SU-DHL-6 (cell line): Measurements from ENCODE around the gene LRBA.
"Not testable (repeated sequence)": the region's sequence is repeated elsewhere in the genome, so short reads cannot be mapped to it uniquely, and the experiment has no call there.

Experiments used
- H2AFZ ChIP-seq: fragments of 200-600 bp; sonication (generic); 2 replicates; pipeline ENCODE4 v1.6.1; 2014; ENCODE audit warnings: low read depth, mild to moderate bottlenecking, moderate library complexity, mixed read lengths, antibody characterized with exemption, low read length; ENCODE audit not compliant: severe bottlenecking
- H3F3A ChIP-seq: fragments of 200-600 bp; shearing (Covaris generic); 2 replicates; pipeline ENCODE4 v1.6.0; 2016; ENCODE audit warnings: antibody characterized with exemption, mild to moderate bottlenecking; ENCODE audit not compliant: insufficient read depth
- H3K27ac ChIP-seq: fragments of 200-600 bp; sonication (generic); 2 replicates; pipeline ENCODE4 v1.5.1; 2016; ENCODE audit warnings: low read depth, mild to moderate bottlenecking, low read length, moderate library complexity, mixed read lengths
- H3K27me3 ChIP-seq: fragments of 200-600 bp; sonication (generic), shearing (Covaris generic); 2 replicates; pipeline ENCODE4 v1.6.0; 2014; ENCODE audit warnings: mild to moderate bottlenecking, low read length
- H3K36me3 ChIP-seq: fragments of 200-600 bp; sonication (generic); 2 replicates; pipeline ENCODE4 v1.6.1; 2014; ENCODE audit warnings: mild to moderate bottlenecking, low read length, mixed read lengths
- H3K4me2 ChIP-seq: fragments of 300-600, 200-600 bp; shearing (Covaris generic), sonication (generic); 2 replicates; pipeline ENCODE4 v1.6.0; 2014; ENCODE audit warnings: low read length, low read depth, mild to moderate bottlenecking; ENCODE audit not compliant: poor library complexity, severe bottlenecking
- H3K4me3 ChIP-seq: fragments of 200-600 bp; sonication (generic); 2 replicates; pipeline ENCODE4 v1.5.1; 2014; ENCODE audit warnings: antibody characterized with exemption, low read length, mild to moderate bottlenecking, mixed read lengths; ENCODE audit not compliant: insufficient read depth, poor library complexity, severe bottlenecking
- H3K79me2 ChIP-seq: fragments of 200-600 bp; sonication (generic); 2 replicates; pipeline ENCODE4 v1.6.1; 2014; ENCODE audit warnings: mild to moderate bottlenecking, low read length, moderate library complexity; ENCODE audit not compliant: insufficient read depth
- H3K9ac ChIP-seq: fragments of 200-600 bp; sonication (generic); 2 replicates; pipeline ENCODE4 v1.7.0; 2014; ENCODE audit warnings: mild to moderate bottlenecking, low read length
- H3K9me2 ChIP-seq: fragments of 200-600 bp; sonication (generic); replicated peaks from 2 replicates; pipeline ENCODE4 v1.6.1; 2014; ENCODE audit warnings: low read length; ENCODE audit not compliant: insufficient read depth
- H3K9me3 ChIP-seq: fragments of 200-600 bp; sonication (generic); 2 replicates; pipeline ENCODE4 v1.6.1; 2014; ENCODE audit warnings: low read length, mixed read lengths; ENCODE audit not compliant: insufficient read depth
- H4K20me1 ChIP-seq: fragments of 200-600 bp; sonication (generic); 2 replicates; pipeline ENCODE4 v1.6.1; 2014; ENCODE audit warnings: low read depth, mild to moderate bottlenecking, antibody characterized with exemption, low read length, moderate library complexity, mixed read lengths
- EZH2phosphoT487 ChIP-seq: fragments of 200-600 bp; sonication (generic), shearing (Covaris generic); conservative IDR thresholded peaks from 2 replicates; pipeline ENCODE4 v1.6.1; 2018; ENCODE audit warnings: mild to moderate bottlenecking, antibody characterized with exemption, low read length, moderate library complexity, mixed read lengths
- TF ChIP-seq, protein P1 (sequence below): fragments of 200-600 bp; sonication (generic); IDR thresholded peaks from one replicate; pipeline ENCODE4 v1.5.1; 2017; ENCODE audit warnings: antibody characterized with exemption, mild to moderate bottlenecking, low read length, moderate library complexity; ENCODE audit not compliant: insufficient read depth, poor library complexity, severe bottlenecking

Gene LRBA

DNA sequence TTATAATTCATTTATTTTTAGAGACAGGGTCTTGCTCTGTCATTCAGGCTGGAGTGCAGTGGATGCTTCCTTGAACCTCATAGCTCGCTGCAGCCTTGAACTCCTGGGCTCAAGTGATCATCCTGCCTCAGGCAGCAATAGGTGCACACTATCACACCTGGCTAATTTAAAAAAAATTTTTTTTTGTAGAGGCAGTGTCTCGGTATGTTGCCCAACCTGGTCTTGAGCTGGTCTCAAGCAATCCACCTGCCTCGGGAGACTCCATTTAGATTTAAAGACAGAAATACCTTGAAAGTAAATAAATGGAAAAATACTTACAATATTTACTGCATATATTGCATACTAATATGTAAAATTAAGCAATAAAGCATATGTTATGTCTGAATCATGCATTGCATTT, 473.4 kb downstream of the LRBA start:
- H3K27me3 ChIP-seq, result no peaks in the 10 kb centered on the region
- no peak overlapping the region for H3K4me3 ChIP-seq
- H3K79me2 ChIP-seq, result no peaks in the 10 kb centered on the region
- no peaks in the 10 kb centered on the region for H3K36me3 ChIP-seq
- no peak overlapping the region for H3K27ac ChIP-seq
- H3K9me2 ChIP-seq, result no peaks in the 10 kb centered on the region
- no peak overlapping the region for H3K9ac ChIP-seq
- H2AFZ ChIP-seq, result no peak overlapping the region
- peaks cover 5% of the 10 kb centered on the region; the same call in 1 of the 2 replicates for H3F3A ChIP-seq
- TF ChIP-seq, protein P1, sequence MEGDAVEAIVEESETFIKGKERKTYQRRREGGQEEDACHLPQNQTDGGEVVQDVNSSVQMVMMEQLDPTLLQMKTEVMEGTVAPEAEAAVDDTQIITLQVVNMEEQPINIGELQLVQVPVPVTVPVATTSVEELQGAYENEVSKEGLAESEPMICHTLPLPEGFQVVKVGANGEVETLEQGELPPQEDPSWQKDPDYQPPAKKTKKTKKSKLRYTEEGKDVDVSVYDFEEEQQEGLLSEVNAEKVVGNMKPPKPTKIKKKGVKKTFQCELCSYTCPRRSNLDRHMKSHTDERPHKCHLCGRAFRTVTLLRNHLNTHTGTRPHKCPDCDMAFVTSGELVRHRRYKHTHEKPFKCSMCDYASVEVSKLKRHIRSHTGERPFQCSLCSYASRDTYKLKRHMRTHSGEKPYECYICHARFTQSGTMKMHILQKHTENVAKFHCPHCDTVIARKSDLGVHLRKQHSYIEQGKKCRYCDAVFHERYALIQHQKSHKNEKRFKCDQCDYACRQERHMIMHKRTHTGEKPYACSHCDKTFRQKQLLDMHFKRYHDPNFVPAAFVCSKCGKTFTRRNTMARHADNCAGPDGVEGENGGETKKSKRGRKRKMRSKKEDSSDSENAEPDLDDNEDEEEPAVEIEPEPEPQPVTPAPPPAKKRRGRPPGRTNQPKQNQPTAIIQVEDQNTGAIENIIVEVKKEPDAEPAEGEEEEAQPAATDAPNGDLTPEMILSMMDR, result no peak
- TF ChIP-seq EZH2phosphoT487, result no peak
- H4K20me1 ChIP-seq, result no peaks in the 10 kb centered on the region
- H3K9me3 ChIP-seq, result no peaks in the 10 kb centered on the region
- no peak overlapping the region for H3K4me2 ChIP-seq

DNA sequence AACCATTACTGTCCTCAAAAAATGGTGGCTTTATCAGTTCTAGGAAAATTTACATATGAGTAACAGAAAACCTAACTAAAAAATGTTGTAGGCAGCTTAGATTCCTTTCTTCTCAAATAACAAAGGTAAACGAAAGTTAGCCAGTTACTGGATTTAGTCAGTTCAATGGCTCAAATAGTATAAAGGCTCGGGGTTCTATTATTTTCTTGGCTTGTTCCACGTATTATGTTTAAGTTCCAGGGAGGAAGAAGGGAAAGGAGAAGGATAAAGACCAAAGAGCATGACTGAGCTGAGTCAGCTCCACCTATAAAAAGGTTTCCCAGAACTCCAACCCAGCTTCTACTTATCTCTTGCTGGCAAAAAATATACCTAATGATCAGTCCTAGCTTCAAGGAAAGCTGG, 474.1 kb downstream of the LRBA start:
- H2AFZ ChIP-seq, result no peak overlapping the region
- no peak overlapping the region for H3K27ac ChIP-seq
- H3K9me3 ChIP-seq, result no peaks in the 10 kb centered on the region
- no peak overlapping the region for H3K4me2 ChIP-seq
- H3F3A ChIP-seq, result peaks cover 5% of the 10 kb centered on the region; the same call in 1 of the 2 replicates
- no peak overlapping the region for H3K4me3 ChIP-seq
- H3K79me2 ChIP-seq, result no peaks in the 10 kb centered on the region
- H3K36me3 ChIP-seq, result no peaks in the 10 kb centered on the region
- H3K9ac ChIP-seq, result no peak overlapping the region
- no peaks in the 10 kb centered on the region for H4K20me1 ChIP-seq
- no peaks in the 10 kb centered on the region for H3K9me2 ChIP-seq
- TF ChIP-seq EZH2phosphoT487, result no peak
- TF ChIP-seq, protein P1, result no peak
- H3K27me3 ChIP-seq, result no peaks in the 10 kb centered on the region

DNA sequence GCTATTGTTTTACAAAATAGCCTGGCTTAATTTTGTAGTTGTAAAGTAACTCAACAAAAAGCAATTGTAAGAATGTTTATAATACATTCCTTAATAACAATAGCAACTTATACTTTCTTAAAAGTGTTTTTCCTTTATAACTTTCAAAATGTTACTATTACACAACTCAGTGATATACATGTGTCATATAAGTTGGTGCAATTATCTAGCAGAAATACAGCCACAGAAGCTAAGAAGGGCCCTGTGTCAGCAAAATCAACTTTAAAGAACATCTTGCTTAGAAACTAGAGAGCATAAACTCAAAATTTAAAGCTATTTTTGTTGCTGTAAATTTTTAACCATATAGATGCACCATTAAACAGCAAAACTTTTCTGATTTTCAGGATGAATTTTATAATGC, 474.5 kb downstream of the LRBA start:
- Histone ChIP-seq H3K27me3 (no peaks in the 10 kb centered on the region), H3F3A (peaks cover 5% of the 10 kb centered on the region; the same call in 1 of the 2 replicates), H4K20me1 (no peaks in the 10 kb centered on the region), H3K4me3 (no peak overlapping the region), H3K9ac (no peak overlapping the region), H3K79me2 (no peaks in the 10 kb centered on the region), H3K9me3 (no peaks in the 10 kb centered on the region), H3K9me2 (no peaks in the 10 kb centered on the region), H3K4me2 (no peak overlapping the region), H2AFZ (no peak overlapping the region), H3K27ac (no peak overlapping the region), H3K36me3 (no peaks in the 10 kb centered on the region)
- no peak for TF ChIP-seq EZH2phosphoT487
- TF ChIP-seq, protein P1, result no peak

DNA sequence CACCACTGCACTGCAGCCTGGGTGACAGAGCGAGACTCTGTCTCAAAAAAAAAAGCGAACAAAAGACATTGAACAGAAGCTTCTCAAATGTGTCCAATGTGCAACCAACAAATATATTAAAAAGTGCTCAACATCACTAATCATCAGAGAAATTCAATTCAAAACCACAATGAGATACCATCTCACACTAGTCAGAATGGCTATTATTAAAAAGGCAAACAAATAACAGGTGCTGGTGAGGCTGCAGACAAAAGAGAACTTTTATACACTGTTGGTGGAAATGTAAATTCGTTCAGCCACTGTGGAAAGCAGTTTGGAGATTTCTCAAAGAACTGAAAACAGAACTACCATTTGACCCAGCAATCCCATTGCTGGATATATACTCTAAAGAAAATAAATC, 477.2 kb downstream of the LRBA start:
- not testable (repeated sequence) for H3K9me3 ChIP-seq, H3K4me3 ChIP-seq, H3K9me2 ChIP-seq, H3K27ac ChIP-seq, H4K20me1 ChIP-seq, H3K9ac ChIP-seq, H3K79me2 ChIP-seq, H3K4me2 ChIP-seq, H3K36me3 ChIP-seq, H2AFZ ChIP-seq, H3F3A ChIP-seq, H3K27me3 ChIP-seq
